ENCODE results near the gene BPIFB2. TPM values are rescaled to one million over a fixed set of nuclear protein-coding genes. Genes with fewer than 3 reads are reported as not detected.
"Not testable (repeated sequence)": the region's sequence is repeated elsewhere in the genome, so short reads cannot be mapped to it uniquely, and the experiment has no call there.

BPIFB2 gene
- total and polyA plus RNA-seq, 11 donors = not detected

DNA sequence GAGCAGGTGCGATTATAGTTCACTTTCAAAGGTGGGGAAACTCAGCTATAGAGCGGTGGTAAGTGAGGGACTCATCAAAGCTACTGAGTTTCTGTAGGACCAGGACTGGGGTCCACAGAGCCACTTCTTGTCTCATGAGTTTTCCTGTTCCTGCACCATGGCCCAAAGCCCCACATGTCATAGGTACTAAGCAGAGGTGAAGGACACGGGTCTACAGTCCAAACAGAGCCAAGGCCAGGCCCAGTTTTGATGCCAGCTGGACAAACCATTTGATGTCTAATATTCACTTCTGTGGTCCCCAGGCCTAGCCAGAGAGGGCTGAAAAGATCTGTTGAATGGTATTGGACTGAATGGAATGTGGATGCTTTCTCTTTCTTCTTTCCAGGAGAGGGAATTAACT is 34.9 kb downstream of the BPIFB2 start:
- H3K9me3 ChIP-seq = peaks cover 0 to 23% (median 13%) of the 10 kb centered on the region in 12 donors
- DNase-seq (no peak), ATAC-seq (no peak)
- H3K27me3 ChIP-seq = no peaks in the 10 kb centered on the region
- H3K4me3 ChIP-seq = no peak overlapping the region
- no peaks in the 10 kb centered on the region for H3K4me1 ChIP-seq
- 81 to 97% (median 84%) methylated on average over 3 of the region's 3 CpGs for WGBS, 4 donors
- H3K36me3 ChIP-seq = no peaks in the 10 kb centered on the region
- no peak overlapping the region for H3K27ac ChIP-seq
- intact Hi-C loops (cut with DNase I) = no loop called here
- TF ChIP-seq, protein P1, sequence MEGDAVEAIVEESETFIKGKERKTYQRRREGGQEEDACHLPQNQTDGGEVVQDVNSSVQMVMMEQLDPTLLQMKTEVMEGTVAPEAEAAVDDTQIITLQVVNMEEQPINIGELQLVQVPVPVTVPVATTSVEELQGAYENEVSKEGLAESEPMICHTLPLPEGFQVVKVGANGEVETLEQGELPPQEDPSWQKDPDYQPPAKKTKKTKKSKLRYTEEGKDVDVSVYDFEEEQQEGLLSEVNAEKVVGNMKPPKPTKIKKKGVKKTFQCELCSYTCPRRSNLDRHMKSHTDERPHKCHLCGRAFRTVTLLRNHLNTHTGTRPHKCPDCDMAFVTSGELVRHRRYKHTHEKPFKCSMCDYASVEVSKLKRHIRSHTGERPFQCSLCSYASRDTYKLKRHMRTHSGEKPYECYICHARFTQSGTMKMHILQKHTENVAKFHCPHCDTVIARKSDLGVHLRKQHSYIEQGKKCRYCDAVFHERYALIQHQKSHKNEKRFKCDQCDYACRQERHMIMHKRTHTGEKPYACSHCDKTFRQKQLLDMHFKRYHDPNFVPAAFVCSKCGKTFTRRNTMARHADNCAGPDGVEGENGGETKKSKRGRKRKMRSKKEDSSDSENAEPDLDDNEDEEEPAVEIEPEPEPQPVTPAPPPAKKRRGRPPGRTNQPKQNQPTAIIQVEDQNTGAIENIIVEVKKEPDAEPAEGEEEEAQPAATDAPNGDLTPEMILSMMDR (IDR thresholded peaks at IDR 0.05) = no peak

DNA sequence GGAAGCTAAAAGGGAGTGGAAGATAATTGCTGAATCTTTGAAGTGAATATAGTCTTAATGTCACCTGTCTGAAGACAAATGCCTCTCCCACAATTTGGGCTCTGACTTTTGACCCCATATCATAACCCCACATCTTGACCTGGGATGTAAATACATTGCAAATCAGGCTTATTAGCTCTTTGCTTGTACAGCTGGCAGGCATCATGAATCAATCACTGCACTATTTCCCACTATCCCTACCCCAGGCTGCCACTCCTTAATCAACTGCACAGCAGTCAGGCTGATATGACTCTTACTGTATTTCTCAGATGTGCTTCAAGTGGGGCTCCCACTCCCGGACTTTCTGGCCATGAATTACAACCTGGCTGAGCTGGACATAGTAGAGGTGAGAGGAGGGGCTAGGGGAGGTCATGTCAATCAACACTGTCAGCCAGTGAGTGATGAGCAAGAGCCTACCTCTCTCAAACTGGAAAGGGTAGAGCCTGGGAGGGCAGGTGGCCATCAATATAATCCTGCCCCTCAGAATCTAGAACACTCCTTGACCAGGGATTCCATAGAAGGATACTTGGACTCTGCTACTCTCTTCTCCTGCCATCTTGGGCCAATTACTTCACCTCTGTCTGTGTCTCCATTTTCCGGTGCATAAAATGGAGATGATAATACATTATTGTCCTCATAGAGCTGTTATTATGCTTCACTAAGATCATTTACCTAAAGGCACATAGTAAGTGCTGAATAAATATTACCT is 35.7 kb downstream of the BPIFB2 start:
- TF ChIP-seq POLR2A (IDR thresholded peaks at IDR 0.05) = no peak
- TF ChIP-seq, protein P1 (IDR thresholded peaks at IDR 0.05) = no peak
- 61 to 91% (median 73%) methylated on average over 2 of the region's 2 CpGs for WGBS, 4 donors
- ATAC-seq (no peak), DNase-seq (no peak)
- Histone ChIP-seq H3K4me3 (no peak overlapping the region), H3K36me3 (no peaks in the 10 kb centered on the region), H3K9me3 (peaks cover 0 to 23% (median 13%) of the 10 kb centered on the region in 12 donors), H3K27me3 (no peaks in the 10 kb centered on the region), H3K4me1 (no peaks in the 10 kb centered on the region), H3K27ac (no peak overlapping the region)
- intact Hi-C loops (cut with DNase I) = no loop called here

DNA sequence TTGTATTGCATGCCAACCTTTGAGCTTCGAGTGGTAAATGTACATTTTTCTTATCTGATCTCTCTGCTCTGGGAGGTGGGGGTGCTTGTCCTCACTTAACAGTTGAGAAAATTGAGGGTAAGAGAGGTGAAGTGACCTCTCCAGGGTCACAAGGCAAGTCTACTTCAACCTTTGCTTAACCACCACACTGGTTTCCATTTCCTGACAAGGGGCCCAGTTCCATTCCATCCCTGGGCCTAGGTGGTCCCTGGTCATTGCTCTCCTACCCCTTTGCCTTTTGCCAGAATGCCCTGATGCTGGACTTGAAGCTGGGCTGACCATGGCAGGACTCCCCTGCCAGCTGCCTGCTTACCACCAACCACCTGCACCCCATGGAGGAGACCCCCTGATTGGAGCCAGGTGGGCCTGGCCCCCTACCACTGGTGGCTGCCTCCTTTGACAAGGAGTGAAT is 36.3 kb downstream of the BPIFB2 start:
- no peak for ATAC-seq

DNA sequence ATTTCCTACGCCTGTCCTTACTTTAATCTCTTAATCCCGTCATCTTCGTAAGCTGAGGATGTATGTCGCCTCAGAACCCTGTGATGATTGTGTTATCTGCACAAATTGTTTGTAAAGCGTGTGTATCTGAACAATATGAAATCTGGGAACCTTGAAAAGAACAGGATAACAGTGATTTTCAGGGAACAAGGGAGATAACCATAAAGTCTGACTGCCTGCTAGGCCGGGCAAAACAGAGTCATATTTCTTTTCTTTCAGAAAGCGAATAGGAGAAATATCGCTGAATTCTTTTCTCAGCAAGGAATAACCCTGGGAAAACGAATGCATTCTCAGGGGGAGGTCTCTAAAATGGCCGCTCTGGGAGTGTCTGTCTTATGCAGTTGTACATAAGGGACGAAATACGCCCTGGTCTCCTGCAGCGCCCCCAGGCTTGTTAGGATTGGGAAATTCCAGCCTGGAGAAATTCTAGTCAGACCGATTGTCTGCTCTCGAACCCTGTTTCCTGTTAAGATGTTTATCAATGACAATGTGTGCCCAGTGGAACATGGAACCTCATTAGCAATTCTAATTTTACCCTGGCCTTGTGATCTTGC is 37.7 kb downstream of the BPIFB2 start:
- H3K27me3 ChIP-seq; H3K4me3 ChIP-seq; ATAC-seq; H3K36me3 ChIP-seq; H3K27ac ChIP-seq; intact Hi-C loops (cut with DNase I); DNase-seq; H3K4me1 ChIP-seq: not testable (repeated sequence)
- H3K9me3 ChIP-seq = peaks cover 0 to 23% (median 13%) of the 10 kb centered on the region in 12 donors
- 76 to 85% (median 82%) methylated on average over 15 of the region's 15 CpGs for WGBS, 4 donors

More for the DNA sequence above, 36.3 kb downstream of the BPIFB2 start:
- Histone ChIP-seq H3K27me3 (no peaks in the 10 kb centered on the region), H3K36me3 (no peaks in the 10 kb centered on the region), H3K9me3 (peaks cover 0 to 23% (median 13%) of the 10 kb centered on the region in 12 donors), H3K4me3 (no peak overlapping the region), H3K27ac (no peak overlapping the region), H3K4me1 (no peaks in the 10 kb centered on the region)
- WGBS, 4 donors = 50 to 59% (median 55%) methylated on average over 1 of the region's 1 CpG
- TF ChIP-seq, protein P1 (IDR thresholded peaks at IDR 0.05) = no peak
- no peak for TF ChIP-seq POLR2A (IDR thresholded peaks at IDR 0.05)
- no peak for DNase-seq
- intact Hi-C loops (cut with DNase I) = no loop called here

Data from heart left ventricle (tissue), 16 donors.